Hepatocyte (in vitro differentiated cells): ENCODE results near the gene C2orf74. TPM values are rescaled to one million over a fixed set of nuclear protein-coding genes. Genes with fewer than 3 reads are reported as not detected.

Experiments used
- DNase-seq: peaks from one replicate; pipeline ENCODE4 v3.0.0-alpha.2; 2016; ENCODE audit warnings: low spot score
- H2AFZ ChIP-seq: fragments of 200-600 bp; sonication (generic); 2 replicates; pipeline ENCODE4 v1.6.0; 2016; ENCODE audit warnings: antibody characterized with exemption, mild to moderate bottlenecking
- H3K27ac ChIP-seq: fragments of 200-600 bp; sonication (generic); 2 replicates; pipeline ENCODE4 v1.5.1; 2016; ENCODE audit warnings: mild to moderate bottlenecking
- H3K27me3 ChIP-seq: fragments of 200-600 bp; sonication (generic); 2 replicates; pipeline ENCODE4 v1.6.1; 2016
- H3K36me3 ChIP-seq: fragments of 200-600 bp; sonication (generic); replicated peaks from 2 replicates; pipeline ENCODE4 v1.5.1; 2016; ENCODE audit warnings: low read depth; ENCODE audit not compliant: insufficient read depth
- H3K4me1 ChIP-seq: fragments of 200-600 bp; sonication (generic); 2 replicates; pipeline ENCODE4 v1.5.1; 2016; ENCODE audit warnings: mild to moderate bottlenecking, moderate library complexity; ENCODE audit not compliant: insufficient read depth
- H3K4me2 ChIP-seq: fragments of 200-600 bp; sonication (generic); 2 replicates; pipeline ENCODE4 v1.6.0; 2016
- H3K4me3 ChIP-seq: fragments of 200-600 bp; sonication (generic); 2 replicates; pipeline ENCODE4 v1.5.1; 2016; ENCODE audit warnings: mild to moderate bottlenecking
- H3K79me2 ChIP-seq: fragments of 200-600 bp; sonication (generic); 2 replicates; pipeline ENCODE4 v1.6.0; 2017; ENCODE audit warnings: mild to moderate bottlenecking
- H3K9me2 ChIP-seq: fragments of 200-600 bp; sonication (generic); replicated peaks from 2 replicates; pipeline ENCODE4 v1.6.0; 2017; ENCODE audit warnings: mild to moderate bottlenecking; ENCODE audit not compliant: insufficient read depth
- H3K9me3 ChIP-seq: fragments of 200-600 bp; sonication (generic); 2 replicates; pipeline ENCODE4 v1.5.1; 2016; ENCODE audit warnings: low read depth, mild to moderate bottlenecking
- H4K20me1 ChIP-seq: fragments of 200-600 bp; sonication (generic); 2 replicates; pipeline ENCODE4 v1.6.0; 2016; ENCODE audit warnings: mild to moderate bottlenecking; ENCODE audit not compliant: insufficient read depth, poor library complexity, severe bottlenecking
- EZH2 ChIP-seq: fragments of 200-600 bp; sonication (generic); IDR thresholded peaks from 2 replicates; pipeline ENCODE4 v1.6.1; 2016; ENCODE audit warnings: antibody characterized with exemption, mild to moderate bottlenecking, borderline replicate concordance
- EZH2phosphoT487 ChIP-seq: fragments of 200-600 bp; sonication (generic); IDR thresholded peaks from one replicate; pipeline ENCODE4 v1.6.1; 2018; ENCODE audit warnings: antibody characterized with exemption, mild to moderate bottlenecking, low read depth, moderate library complexity; ENCODE audit not compliant: unreplicated experiment, severe bottlenecking
- whole genome bisulfite sequencing: methylation state at CpG from one replicate; pipeline ENCODE4 v1.1.6; 2016; ENCODE audit warnings: low lambda C conversion rate; ENCODE audit errors: missing lambda C conversion rate; 5-methylcytosine and 5-hydroxymethylcytosine counted together
- polyA plus RNA-seq: library from polyadenylated mRNA; unstranded; fragments of >200 nt; fragmentation: Nextera tagmentation; extraction: Ambion mirVana; gene quantifications from 2 replicates; pipeline ENCODE4 v1.2.1, GENCODE V29; 2016
- total RNA-seq: library from RNA; depleted of rRNA; stranded (reverse); fragments of >200 nt; gene quantifications from 2 replicates; pipeline ENCODE4 v1.2.3, GENCODE V29; 2014
- TF ChIP-seq, protein P1 (sequence below): fragments of 200-600 bp; sonication (generic); IDR thresholded peaks from 2 replicates; pipeline ENCODE4 v1.5.1; 2016; ENCODE audit warnings: antibody characterized with exemption, mild to moderate bottlenecking; ENCODE audit not compliant: poor library complexity

The C2orf74 gene
- total and polyA plus RNA-seq, 2 experiments from 2014 or later = 6.2 to 10.2 TPM

GRCh38 chr2:61205132-61205531 lies 43.1 kb downstream of the C2orf74 start:
- no peak for TF ChIP-seq EZH2phosphoT487
- TF ChIP-seq EZH2 = no peak
- TF ChIP-seq, protein P1, sequence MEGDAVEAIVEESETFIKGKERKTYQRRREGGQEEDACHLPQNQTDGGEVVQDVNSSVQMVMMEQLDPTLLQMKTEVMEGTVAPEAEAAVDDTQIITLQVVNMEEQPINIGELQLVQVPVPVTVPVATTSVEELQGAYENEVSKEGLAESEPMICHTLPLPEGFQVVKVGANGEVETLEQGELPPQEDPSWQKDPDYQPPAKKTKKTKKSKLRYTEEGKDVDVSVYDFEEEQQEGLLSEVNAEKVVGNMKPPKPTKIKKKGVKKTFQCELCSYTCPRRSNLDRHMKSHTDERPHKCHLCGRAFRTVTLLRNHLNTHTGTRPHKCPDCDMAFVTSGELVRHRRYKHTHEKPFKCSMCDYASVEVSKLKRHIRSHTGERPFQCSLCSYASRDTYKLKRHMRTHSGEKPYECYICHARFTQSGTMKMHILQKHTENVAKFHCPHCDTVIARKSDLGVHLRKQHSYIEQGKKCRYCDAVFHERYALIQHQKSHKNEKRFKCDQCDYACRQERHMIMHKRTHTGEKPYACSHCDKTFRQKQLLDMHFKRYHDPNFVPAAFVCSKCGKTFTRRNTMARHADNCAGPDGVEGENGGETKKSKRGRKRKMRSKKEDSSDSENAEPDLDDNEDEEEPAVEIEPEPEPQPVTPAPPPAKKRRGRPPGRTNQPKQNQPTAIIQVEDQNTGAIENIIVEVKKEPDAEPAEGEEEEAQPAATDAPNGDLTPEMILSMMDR = no peak
- H3K4me1 ChIP-seq = no peaks in the 10 kb centered on the region
- WGBS = 66% methylated on average over 7 of the region's 7 CpGs
- H3K79me2 ChIP-seq = no peaks in the 10 kb centered on the region
- no peak overlapping the region for H3K27ac ChIP-seq
- no peaks in the 10 kb centered on the region for H3K9me3 ChIP-seq
- no peaks in the 10 kb centered on the region for H3K27me3 ChIP-seq
- no peak overlapping the region for H2AFZ ChIP-seq
- H4K20me1 ChIP-seq = no peaks in the 10 kb centered on the region
- H3K4me2 ChIP-seq = no peak overlapping the region
- H3K4me3 ChIP-seq = no peak overlapping the region
- H3K36me3 ChIP-seq = no peaks in the 10 kb centered on the region
- H3K9me2 ChIP-seq = no peaks in the 10 kb centered on the region
- DNase-seq = no peak

DNA sequence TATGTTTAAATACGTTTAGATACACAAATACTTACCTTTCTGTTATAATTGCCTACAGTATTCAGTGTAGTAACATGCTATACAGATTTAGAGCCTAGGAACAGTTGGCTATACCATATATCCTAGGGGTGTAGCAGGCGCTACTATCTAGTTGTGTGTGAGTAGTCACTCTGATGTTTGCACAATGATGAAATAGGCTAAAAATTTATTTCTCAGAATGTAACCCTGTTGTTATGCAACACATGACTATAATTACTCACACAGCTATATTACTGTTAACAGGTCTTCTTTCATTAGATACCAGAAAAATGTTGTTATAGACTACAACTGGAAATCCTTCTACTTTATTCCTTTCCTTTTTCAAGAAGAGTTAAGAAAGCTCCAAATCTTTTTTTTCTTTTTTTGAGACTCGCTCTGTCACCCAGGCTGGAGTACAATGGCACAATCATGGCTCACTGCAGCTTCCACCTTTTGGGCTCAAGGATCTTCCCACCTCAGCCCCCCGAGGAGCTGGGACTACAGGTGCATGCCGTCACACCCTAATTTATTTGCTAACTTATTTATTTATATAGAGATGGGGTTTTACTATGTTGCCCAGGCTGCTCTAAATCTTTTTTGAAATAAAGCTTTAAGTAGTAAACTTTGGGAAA lies 48.5 kb downstream of the C2orf74 start:
- Histone ChIP-seq H3K79me2 (no peaks in the 10 kb centered on the region), H3K9me2 (no peaks in the 10 kb centered on the region), H3K36me3 (no peaks in the 10 kb centered on the region), H3K9me3 (no peaks in the 10 kb centered on the region), H3K4me2 (no peak overlapping the region), H3K4me3 (no peak overlapping the region), H2AFZ (no peak overlapping the region), H3K4me1 (no peaks in the 10 kb centered on the region), H3K27ac (peak overlapping the region; percentile 41), H3K27me3 (no peaks in the 10 kb centered on the region), H4K20me1 (no peaks in the 10 kb centered on the region)
- no peak for TF ChIP-seq EZH2phosphoT487
- TF ChIP-seq, protein P1 = no peak
- TF ChIP-seq EZH2 = no peak
- peak; percentile 32 for DNase-seq
- WGBS = 92% methylated on average over 5 of the region's 5 CpGs

DNA sequence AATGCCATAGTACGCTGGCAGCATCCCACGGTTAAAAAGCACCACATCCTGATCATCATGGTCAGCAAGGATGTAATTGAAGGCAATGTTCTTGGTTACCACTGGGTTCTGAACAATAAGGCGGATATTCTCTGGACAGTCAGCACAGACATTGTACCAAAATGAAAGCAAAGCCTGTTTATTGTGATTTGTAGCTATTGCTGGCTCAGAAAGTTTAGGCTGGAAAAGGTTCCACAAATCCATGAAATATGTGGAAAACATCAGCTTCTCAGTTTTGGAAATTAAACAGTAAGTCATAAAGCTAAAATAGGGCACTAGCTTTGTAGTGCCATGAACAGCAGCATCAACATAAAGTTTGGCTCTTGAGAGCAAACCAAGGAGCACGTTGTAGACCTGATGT lies 52.2 kb downstream of the C2orf74 start:
- Histone ChIP-seq H2AFZ (no peak overlapping the region), H4K20me1 (no peaks in the 10 kb centered on the region), H3K9me3 (no peaks in the 10 kb centered on the region), H3K4me2 (no peak overlapping the region), H3K36me3 (no peaks in the 10 kb centered on the region), H3K4me1 (no peaks in the 10 kb centered on the region), H3K9me2 (no peaks in the 10 kb centered on the region), H3K27ac (no peak overlapping the region), H3K27me3 (no peaks in the 10 kb centered on the region), H3K4me3 (no peak overlapping the region), H3K79me2 (no peaks in the 10 kb centered on the region)
- no peak for DNase-seq
- 98% methylated on average over 4 of the region's 4 CpGs for WGBS
- TF ChIP-seq EZH2 (no peak), EZH2phosphoT487 (no peak)
- TF ChIP-seq, protein P1 = no peak

Other genes with a start within 250 kb of the C2orf74 start
- 60.0 and 74.3 TPM in 2 replicates for gene PEX13, start 144.5 kb upstream of the C2orf74 start, total RNA-seq
- 24.9 and 25.2 TPM in 2 replicates for gene PEX13, start 144.5 kb upstream of the C2orf74 start, polyA plus RNA-seq
- 14.2 and 15.3 TPM in 2 replicates for gene PUS10, start 143.9 kb upstream of the C2orf74 start, total RNA-seq
- gene PUS10, start 143.9 kb upstream of the C2orf74 start, polyA plus RNA-seq = 3.5 and 4.5 TPM in 2 replicates
- 5.8 and 8.0 TPM in 2 replicates for gene SANBR, start 96.3 kb upstream of the C2orf74 start, total RNA-seq
- gene SANBR, start 96.3 kb upstream of the C2orf74 start, polyA plus RNA-seq = 4.1 and 6.2 TPM in 2 replicates